GM21390 (cell line): Measurements from ENCODE around the gene ZBED3.
"Not testable (repeated sequence)": the region's sequence is repeated elsewhere in the genome, so short reads cannot be mapped to it uniquely, and the experiment has no call there.

Experiments
- ATAC-seq: cut with Tn5 transposase; IDR thresholded peaks from one replicate; pipeline ENCODE4 v1.9.1; 2021; ENCODE audit not compliant: unreplicated experiment

The ZBED3 gene

GRCh38 chr5:77086689-77087483, at the start of gene ZBED3:
ZBED3 (minus strand) TSS chr5:77087285; CDS start chr5:77077878, 9,407 bp downstream.
- peak; percentile 63 for ATAC-seq

DNA sequence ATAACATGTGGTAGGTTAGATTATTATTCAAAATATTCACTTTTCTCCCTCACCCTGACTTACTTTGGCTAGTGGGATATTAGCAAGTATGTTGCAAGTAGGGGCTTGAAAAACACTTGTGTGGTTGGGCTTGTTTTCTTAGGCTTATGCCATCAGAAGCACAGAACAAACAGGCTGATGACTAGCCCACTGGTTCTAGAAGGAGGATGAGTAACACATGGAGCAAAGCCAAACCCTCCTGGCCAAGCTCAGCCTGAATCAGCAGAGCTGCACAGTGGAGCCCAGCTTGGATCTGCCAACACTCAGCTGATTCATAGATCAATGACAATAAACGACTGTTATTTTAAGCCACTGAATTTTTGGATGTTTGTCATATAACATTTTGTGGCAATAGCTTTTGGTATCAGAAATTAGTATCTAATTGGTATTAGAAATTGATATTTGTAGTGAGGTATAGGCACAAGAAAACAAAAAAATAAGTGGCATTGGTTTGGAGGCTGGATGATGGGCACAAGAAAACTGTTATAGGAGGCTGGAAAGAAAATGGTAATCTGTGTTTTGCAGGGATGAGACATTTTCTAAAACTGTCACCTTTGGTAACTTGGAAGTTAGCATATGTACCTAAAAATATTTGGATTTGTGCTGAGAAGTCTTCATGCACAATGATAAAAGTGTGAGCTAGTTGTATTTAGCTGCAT, 46.1 kb upstream of the ZBED3 start:
- no peak for ATAC-seq

DNA sequence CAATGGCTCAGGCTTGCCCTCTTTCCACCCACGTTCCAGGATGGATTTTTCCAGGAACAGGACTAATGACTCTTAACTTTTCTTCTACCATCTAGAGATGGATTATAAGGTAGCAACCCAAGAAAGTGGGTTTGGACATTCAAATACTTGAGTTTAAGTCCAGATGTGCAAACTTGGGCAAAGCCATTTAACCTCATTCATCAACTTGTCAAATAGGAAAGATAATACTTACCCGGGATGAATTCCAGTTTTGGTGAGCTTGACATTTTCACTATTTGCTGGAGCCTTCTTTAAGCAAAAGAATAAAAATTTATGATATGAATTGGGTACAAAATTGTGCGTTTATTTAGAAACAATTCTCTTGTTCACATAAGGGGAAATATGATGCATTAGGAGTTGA, 44.3 kb upstream of the ZBED3 start:
- ATAC-seq, result no peak

DNA sequence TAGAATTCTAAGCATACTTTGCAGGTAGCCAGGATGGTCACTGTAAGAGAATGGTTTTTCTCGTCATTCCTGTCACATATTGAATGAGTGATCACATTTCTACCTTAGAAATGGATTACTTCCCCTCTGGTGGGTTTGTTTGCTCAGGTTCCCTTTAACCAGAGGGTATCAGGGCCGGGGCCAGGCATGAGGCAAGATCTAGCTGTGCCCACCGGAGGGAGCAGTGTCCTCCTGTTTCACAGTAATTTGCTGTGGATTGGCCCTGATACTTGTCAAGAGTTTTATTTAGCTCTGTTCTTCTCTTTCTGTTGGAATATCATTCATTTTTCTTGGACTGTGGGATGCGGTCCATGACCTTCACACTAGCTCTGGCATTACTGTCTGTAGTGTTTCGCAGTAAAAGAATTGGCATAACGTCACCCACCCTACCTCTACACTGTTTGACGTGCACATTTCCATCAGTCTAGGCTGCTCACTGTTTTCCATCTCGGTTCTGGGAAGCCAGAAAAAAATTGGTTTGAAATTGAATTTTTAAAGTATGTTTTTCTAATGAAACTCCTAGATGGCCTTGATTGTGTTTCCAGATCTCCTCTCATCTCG, 42.4 kb upstream of the ZBED3 start:
- ATAC-seq, result no peak

- no peak for ATAC-seq
Observed at GRCh38 chr5:77128411-77129061, 41.5 kb upstream of the ZBED3 start.

GRCh38 chr5:77123057-77123456, 36.0 kb upstream of the ZBED3 start:
- ATAC-seq, result no peak

- ATAC-seq, result no peak
Observed at GRCh38 chr5:77120706-77121105, 33.6 kb upstream of the ZBED3 start.

- no peak for ATAC-seq
Observed at GRCh38 chr5:77120086-77120485, 33.0 kb upstream of the ZBED3 start.

DNA sequence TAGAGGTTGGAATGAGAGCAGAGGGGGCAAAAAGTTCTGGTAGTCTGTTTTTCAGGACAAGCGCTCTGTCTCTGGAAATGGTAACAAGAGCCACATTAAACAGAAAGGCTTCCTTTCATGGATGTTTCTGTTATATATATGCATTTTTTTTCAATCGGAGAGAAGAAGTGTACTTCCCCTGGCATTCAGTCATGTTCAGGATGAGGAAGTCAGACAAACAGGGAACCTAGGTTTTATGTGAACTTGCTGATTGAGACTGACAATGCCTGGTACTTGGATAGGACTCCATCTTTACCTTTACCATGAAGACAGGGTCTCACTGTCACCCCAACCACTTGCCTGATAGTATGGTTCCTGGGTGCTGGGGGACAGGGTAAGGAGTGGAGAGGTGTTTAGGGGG, 30.1 kb upstream of the ZBED3 start:
- ATAC-seq, result no peak

DNA sequence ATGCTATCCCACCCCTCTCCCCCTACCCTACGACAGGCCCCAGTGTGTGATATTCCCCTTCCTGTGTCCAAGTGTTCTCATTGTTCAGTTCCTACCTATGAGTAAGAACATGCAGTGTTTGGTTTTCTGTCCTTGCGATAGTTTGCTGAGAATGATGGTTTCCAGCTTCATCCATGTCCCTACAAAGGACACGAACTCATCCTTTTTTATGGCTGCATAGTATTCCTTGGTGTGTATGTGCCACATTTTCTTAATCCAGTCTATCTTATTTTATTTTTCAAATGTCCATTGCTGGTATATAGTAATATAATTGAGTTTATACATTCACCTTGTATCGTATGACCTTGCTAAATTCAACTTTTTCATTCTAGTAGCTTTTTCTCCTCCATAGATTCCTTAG, 19.9 kb upstream of the ZBED3 start:
- not testable (repeated sequence) for ATAC-seq

GRCh38 chr5:77104813-77105212, 17.7 kb upstream of the ZBED3 start:
- ATAC-seq, result no peak

DNA sequence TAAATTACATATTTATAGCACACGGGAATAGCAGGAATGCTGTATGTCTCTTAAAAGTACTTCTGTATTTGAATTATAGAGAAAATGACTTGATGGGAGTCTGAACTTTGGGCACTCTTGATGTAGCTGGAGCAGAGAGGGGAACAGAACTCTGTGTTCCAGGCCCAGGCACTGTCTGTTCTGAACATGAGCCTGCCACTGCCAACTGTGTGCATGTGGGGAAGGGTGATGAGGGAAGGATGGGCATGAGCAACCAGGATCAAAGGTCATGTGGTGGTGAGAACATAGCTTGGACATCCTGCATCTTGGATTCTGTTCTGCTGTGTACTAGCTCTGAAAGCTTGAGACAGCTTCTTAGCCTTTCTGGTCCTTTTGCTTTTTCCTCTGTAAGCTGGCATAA, 16.4 kb upstream of the ZBED3 start:
- no peak for ATAC-seq

DNA sequence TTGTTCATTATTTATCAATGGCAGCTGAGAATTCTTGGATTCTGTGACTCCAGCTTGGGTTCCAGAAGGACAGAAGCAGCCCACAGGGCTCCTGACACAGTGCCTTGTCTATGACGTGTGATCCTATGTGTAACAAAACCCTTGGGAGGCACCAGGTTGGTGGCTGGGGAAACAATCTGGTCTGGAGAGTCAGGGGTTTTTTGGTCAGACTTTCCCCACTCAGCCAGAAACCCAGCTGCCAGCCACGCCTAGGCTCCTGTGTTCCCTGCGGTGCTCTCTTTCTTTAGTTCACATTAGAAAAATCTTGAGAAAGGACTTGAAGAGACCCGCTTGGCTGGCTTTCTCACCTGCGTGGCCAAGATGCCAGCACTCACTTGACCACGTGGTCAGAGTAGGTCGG, 15.5 kb upstream of the ZBED3 start:
- ATAC-seq, result no peak

GRCh38 chr5:77101298-77101697, 14.2 kb upstream of the ZBED3 start:
- no peak for ATAC-seq

- ATAC-seq, result no peak
Observed at GRCh38 chr5:77095189-77095588, 8.1 kb upstream of the ZBED3 start.

GRCh38 chr5:77087484-77088261, 588 bp upstream of the ZBED3 start:
- ATAC-seq, result peak; percentile 22

- no peak for ATAC-seq
Observed at GRCh38 chr5:77086368-77086688, 757 bp downstream of the ZBED3 start.

- no peak for ATAC-seq
Observed at GRCh38 chr5:77083088-77083487, 4.0 kb downstream of the ZBED3 start.

- ATAC-seq, result no peak
Observed at GRCh38 chr5:77082280-77082679, 4.8 kb downstream of the ZBED3 start.

- ATAC-seq, result no peak
Observed at GRCh38 chr5:77080905-77081304, 6.2 kb downstream of the ZBED3 start.

DNA sequence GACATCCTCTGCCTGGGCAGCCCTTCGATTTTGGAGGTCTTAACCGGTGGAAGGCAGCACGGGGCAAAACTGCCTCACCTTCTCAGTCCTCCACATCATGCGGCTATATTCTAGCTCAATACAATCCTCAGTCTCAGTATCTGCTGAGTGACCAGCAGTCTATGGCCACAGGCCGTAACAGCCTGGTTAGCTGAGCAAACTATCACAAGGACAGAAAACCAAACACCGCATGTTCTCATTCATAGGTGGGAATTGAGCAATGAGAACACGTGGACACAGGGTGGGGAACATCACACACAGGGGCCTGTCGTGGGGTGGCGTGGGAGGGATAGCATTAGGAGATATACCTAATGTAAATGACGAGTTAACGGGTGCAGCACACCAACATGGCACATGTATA, 6.6 kb downstream of the ZBED3 start:
- not testable (repeated sequence) for ATAC-seq
